HL-60 (cell line): ENCODE data around the gene MOGAT3.

Source experiments
- DNase-seq, 2 experiments: peaks; one replicate each; pipeline ENCODE4 v3.0.0-alpha.2; 2010 to 2020; ENCODE audit warnings: low read depth in 1 of 2, low spot score in 1 of 2
- H3K27ac ChIP-seq: fragments of 250-450 bp; sonication (Bioruptor Pico); replicated peaks from 2 replicates; pipeline ENCODE4 v1.5.1; 2020; ENCODE audit warnings: mild to moderate bottlenecking, moderate library complexity
- H3K27me3 ChIP-seq: fragments of 250-450 bp; sonication (Bioruptor Pico); 2 replicates; pipeline ENCODE4 v1.5.1; 2021; ENCODE audit warnings: mild to moderate bottlenecking, moderate library complexity; ENCODE audit not compliant: insufficient read depth, poor library complexity, severe bottlenecking
- H3K4me3 ChIP-seq: replicated peaks from 2 replicates; pipeline ENCODE4 v1.5.1; 2011; ENCODE audit warnings: mild to moderate bottlenecking, control low read depth, low read length; ENCODE audit not compliant: insufficient read depth
- CTCF ChIP-seq: IDR thresholded peaks from one replicate; pipeline ENCODE4 v1.5.1; 2011; ENCODE audit warnings: low read length, control low read depth, inconsistent platforms; ENCODE audit not compliant: insufficient read depth
- GABPA ChIP-seq: IDR thresholded peaks from 2 replicates; pipeline ENCODE4 v1.6.1; 2012; ENCODE audit warnings: low read depth
- POLR2AphosphoS5 ChIP-seq: IDR thresholded peaks from 2 replicates; pipeline ENCODE4 v1.6.1; 2012; ENCODE audit warnings: low read depth
- SPI1 ChIP-seq: IDR thresholded peaks from 2 replicates; pipeline ENCODE4 v1.6.1; 2012; ENCODE audit warnings: low read depth, mild to moderate bottlenecking, borderline replicate concordance
- TF ChIP-seq, protein P1 (sequence below): IDR thresholded peaks from 2 replicates; pipeline ENCODE4 v1.6.1; 2012; ENCODE audit warnings: low read depth; ENCODE audit not compliant: insufficient replicate concordance

The MOGAT3 gene

DNA sequence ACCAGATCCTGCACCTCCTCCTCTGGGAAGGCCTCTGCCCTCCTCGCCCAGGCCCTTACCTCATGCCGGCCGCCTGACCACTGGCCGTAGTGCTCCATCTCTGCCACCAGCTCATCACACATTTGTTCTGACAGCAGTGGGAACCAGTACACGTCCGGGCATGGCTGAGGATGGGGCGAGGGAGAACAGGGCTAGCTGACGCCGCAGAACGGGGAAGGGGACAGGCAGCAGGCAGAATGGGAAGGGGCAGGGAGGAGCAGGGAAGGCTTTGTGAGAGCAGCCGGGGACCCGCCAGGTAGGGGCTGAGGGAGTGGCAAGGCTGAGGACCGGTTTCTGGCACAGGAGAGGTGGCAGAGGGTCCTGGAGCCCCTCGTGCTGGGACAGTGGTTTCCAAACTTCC is 8.0 kb upstream of the MOGAT3 start:
- Histone ChIP-seq H3K27ac (no peak overlapping the region), H3K4me3 (no peak overlapping the region), H3K27me3 (no peaks in the 10 kb centered on the region)
- DNase-seq = no peak
- TF ChIP-seq CTCF = no peak
- TF ChIP-seq GABPA = no peak
- TF ChIP-seq POLR2AphosphoS5 = no peak
- TF ChIP-seq SPI1 = no peak
- TF ChIP-seq, protein P1, sequence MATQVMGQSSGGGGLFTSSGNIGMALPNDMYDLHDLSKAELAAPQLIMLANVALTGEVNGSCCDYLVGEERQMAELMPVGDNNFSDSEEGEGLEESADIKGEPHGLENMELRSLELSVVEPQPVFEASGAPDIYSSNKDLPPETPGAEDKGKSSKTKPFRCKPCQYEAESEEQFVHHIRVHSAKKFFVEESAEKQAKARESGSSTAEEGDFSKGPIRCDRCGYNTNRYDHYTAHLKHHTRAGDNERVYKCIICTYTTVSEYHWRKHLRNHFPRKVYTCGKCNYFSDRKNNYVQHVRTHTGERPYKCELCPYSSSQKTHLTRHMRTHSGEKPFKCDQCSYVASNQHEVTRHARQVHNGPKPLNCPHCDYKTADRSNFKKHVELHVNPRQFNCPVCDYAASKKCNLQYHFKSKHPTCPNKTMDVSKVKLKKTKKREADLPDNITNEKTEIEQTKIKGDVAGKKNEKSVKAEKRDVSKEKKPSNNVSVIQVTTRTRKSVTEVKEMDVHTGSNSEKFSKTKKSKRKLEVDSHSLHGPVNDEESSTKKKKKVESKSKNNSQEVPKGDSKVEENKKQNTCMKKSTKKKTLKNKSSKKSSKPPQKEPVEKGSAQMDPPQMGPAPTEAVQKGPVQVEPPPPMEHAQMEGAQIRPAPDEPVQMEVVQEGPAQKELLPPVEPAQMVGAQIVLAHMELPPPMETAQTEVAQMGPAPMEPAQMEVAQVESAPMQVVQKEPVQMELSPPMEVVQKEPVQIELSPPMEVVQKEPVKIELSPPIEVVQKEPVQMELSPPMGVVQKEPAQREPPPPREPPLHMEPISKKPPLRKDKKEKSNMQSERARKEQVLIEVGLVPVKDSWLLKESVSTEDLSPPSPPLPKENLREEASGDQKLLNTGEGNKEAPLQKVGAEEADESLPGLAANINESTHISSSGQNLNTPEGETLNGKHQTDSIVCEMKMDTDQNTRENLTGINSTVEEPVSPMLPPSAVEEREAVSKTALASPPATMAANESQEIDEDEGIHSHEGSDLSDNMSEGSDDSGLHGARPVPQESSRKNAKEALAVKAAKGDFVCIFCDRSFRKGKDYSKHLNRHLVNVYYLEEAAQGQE = no peak

GRCh38 chr7:101207459-101207858 is 6.6 kb upstream of the MOGAT3 start:
- H3K4me3 ChIP-seq = no peak overlapping the region
- H3K27me3 ChIP-seq = no peaks in the 10 kb centered on the region
- no peak overlapping the region for H3K27ac ChIP-seq
- no peak for DNase-seq
- TF ChIP-seq POLR2AphosphoS5 (no peak), GABPA (no peak), SPI1 (no peak), CTCF (no peak)
- TF ChIP-seq, protein P1 = no peak

- TF ChIP-seq GABPA (no peak), CTCF (no peak), POLR2AphosphoS5 (no peak), SPI1 (no peak)
- TF ChIP-seq, protein P1 = no peak
- H3K4me3 ChIP-seq = no peak overlapping the region
- DNase-seq = no peak
- no peak overlapping the region for H3K27ac ChIP-seq
- H3K27me3 ChIP-seq = peaks cover 8% of the 10 kb centered on the region
Measured at GRCh38 chr7:101206665-101207042, 5.8 kb upstream of the MOGAT3 start.
